Hepatic stellate cell (primary cell): ENCODE data around the gene OR5AU1.

ENCODE experiments used
- DNase-seq: peaks from one replicate; pipeline ENCODE4 v3.0.0; 2011; ENCODE audit warnings: low spot score

OR5AU1 gene

DNA sequence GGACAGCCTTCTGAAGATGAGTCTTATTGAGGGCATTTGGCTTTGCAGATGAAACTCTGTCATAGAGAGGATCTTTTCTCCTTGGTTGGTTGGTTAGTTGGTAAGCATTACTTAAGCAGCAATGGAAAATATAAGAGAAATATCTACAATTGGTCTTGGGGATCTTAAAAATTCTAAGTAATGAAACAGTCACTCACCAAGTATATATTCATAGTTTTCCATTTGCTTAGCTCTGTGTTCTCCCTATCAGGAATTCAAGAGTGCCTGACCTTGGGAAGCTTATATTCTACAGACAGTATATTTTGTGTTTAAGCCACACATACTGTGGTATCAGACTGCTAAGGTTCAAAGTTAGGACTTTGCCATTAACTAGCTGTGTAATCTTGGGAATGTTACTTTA lies at the start of gene OR5AU1:
Gene OR5AU1, minus strand, starts transcription at position 101 of the 400 bp plus-strand sequence. CDS start 191 bp downstream, outside the sequence.
- no peak for DNase-seq

DNA sequence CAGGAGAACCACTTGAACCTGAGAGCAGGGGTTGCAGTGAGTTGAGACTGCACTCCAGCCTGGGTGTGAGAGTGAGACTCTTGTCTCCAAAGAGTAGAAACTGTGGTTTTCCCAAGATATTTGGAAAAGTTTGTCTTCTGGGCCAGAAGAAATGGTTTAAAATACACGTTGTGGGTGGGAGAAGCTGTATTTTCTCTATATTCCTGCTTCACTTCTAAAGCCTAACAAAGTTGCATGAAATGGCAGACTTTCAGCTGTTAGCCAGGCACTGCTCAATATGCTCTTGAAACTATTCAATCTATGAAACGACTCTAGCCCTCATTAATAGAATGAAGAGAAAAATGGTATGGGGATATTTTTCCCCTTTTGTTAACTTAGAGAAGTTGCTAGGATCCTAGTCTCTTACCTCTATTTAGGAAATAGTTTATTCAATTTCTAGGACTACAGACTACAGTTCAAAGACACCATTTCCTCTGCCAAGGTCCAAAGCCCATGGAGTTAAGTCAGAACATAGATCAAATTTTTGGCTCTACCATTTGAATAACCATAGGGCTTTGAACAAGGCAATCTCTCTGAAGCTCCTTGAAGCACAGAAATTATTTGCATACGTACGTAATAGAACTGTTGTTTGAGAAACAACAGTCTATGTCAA lies 49.3 kb upstream of the OR5AU1 start:
- DNase-seq = no peak

DNA sequence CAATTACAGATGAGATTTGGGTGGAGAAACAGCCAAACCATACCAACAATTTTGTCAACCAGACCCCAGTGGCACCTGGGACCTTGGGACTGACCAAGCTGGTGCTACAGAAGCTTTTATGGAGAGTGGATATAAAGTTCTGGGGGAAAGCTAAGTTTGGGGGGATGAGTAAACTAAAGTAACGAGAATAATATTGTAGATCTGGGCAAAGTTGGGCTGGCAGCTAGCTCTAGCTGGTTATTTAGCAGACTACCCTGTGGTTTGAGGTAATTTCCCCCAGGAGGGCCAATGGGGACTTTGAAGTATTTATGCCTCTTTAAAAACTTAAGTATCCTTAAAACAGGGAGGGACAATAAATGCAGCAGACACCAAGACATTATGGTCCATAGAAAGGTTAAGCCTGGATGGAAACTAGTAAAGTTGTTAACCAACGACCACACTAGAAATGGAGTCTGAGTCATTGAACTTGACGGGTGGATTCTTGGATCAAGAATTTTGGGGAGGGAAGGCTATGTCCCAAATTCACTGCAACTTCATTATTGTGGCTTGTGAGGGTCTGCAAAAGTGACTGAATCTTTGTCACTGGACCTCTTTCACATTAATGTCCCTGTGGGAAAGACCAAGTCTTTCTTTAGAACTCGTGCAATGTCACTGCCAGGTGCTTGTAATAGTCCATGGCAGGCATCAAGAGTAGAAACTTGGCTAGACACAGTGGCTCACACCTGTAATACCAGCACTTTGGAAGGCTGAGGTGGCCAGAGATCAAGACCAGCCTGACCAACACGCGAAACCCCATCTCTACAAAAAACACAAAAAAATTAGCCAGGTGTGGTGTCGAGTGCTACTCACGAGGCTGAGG lies 48.5 kb upstream of the OR5AU1 start:
- DNase-seq = no peak

DNA sequence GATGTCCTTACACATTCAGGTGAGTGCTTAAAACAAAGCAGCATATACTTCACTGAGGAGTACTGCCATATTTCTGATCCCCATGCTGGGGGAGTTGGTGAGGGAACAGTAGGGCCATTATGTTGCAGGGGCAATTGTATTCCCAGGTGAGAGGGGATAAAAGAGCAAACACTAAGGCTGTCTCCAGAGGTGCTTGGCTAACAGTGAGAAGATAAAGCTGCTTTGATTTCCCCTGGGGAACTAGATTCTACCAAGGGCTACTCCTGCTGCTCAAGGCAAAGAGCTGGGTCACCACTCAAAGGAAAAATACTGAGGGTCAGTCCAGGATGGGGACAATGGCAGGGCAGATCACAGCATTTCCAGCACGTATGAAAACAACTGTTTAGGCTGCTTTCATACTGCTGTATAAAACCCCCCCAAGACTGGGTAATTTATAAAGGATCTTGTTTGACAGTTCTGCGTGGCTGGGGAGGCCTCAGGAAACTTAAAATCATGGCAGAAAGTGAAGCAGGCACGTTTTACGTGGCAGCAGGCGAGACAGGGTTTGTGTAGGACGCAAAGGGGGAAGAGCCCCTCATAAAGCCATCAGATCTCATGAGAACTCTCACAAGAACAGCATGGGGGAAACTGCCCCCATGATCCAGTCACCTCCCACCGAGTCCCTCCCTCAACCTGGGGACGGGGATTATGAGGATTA lies 47.8 kb upstream of the OR5AU1 start:
- DNase-seq = no peak

DNA sequence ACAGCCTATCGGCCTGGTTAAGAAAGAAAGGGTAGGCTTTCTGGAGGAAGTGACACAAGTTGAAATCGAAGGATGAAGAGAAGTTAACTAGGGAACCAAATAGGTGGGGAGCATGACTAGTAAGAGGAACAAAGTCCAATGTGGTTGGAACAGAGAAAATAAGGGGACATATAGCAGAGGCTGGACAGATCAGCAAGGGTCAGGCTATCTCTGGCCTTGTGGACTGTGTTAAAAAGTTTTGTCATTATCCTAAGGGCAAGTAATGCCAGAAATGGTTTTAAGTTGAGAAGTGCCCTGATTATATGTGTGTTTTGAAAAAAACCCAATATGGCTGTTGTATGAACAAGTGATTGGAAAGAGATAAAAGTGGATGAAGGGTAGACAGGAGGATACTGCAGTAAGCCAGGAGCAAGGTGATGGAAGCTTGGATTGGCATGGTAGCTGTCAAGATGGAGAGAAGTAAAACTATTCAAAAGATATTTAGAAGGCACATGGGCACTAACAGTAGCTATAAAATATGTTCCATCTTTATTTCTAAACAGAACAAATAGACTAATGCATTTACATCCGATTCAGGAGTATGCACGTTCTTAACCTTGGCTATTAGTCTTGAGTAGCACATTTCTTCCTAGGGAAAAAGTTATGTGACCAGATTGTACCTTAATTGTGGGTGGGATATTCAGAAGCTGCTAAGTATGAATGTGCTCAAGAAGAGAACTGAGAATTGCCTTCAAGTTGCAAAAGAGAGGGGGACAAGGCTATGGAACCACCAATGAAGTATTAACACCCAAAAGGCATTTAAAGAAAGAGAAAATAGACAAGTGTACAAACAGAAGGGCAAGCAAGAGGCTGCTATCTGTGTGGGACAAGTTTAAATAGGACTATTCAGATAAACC lies 46.8 kb upstream of the OR5AU1 start:
- no peak for DNase-seq

DNA sequence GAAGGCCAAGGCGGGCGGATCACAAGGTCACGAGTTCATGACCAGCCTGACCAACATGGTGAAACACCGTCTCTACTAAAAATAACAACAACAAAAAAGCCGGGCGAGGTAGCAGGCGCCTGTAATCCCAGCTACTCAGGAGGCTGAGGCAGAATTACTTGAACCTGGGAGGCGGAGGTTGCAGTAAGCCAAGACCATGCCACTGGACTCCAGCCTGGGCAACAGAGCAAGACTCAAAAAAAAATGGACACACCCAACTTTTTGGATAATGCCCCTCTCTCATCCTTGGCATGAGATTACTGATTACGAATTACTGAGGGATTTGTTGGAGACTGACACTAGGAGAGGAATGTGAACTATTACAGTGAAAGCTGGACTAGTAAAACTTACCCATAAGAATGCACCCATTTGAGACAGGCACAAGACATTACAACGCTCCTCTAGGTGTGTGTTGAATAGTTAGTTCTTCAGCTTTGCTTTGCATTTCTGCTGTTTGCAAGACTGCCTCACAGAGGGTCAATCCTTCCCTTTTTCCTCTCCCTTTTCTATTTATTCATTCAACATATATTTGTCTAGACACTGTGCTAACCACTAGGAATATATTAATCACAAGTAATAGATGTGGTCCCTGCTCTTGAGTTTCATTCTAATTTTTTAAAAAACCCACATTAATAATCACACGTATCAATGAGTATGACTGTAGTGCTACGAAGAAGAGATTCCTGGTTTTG lies 46.0 kb upstream of the OR5AU1 start:
- no peak for DNase-seq

DNA sequence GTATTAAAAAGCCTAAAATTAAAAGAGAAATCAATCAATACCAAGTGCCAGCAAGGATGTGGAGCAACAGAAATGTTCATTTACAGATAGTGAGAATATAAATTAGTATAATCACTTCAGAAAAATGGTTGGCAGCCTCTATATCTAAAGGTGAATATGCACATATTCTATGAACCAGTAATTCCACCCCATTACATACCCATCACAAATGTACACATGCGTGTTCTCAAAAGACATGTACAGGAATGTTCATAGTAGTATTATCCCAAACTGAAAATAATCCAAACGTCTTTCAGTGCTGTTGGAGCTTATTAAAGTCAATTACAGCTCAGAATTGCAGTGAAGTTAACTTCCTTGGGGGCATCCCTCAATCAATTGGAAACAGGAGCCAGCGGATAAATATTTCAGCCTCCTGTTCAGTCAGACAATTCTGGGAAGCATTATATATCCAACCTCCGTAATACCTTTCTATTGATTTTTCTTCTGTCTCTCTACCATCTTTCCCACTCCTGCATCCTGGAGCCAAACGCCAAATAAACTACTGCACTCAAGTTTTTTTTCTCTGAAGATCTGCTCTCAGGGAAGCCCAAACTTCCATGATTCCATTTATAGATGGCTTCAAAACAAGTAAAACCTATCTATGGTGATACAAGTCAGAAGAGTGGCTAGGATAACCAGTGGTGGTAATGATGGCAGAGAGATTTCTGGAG lies 45.0 kb upstream of the OR5AU1 start:
- no peak for DNase-seq

DNA sequence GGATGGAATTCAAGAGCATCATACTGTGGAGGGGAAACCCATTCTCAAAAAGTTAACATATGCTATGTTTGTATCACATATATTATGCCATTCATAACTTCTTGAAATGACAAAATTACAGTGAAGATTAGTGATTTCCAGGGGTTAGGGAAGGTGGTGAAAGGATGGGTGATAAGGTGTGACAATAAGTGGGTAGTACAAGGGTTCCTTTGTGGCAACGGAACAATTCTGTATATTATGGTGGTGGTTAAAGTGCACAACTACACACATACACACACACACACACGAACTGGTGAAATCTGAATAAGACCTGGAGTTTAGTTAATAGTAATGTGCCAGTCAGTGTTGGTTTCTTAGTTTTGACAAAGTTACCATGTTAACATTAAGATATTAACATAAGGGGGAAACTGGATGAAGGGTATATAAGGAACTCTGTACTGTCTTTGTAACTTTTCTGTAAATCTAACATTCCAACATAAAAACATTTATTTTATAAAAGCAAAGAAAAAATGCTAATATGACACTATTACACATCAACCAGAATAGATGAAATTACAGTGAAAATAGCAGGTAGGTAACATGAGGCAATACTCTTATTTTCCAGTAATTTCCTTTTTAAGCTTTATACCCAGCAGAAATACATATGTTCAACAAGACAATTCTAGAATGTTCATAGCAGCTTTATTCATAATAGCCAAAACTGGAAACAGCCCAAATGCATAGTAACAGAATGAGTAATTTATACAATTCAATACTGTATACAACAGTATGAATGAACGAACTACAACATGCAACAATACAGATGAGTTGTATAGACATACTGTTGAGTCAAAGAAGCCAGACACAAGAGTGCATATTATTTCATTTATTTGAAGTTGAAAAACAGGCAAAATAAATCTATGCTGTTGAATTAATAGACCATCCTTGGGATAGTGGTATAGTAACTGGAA lies 44.0 kb upstream of the OR5AU1 start:
- no peak for DNase-seq

DNA sequence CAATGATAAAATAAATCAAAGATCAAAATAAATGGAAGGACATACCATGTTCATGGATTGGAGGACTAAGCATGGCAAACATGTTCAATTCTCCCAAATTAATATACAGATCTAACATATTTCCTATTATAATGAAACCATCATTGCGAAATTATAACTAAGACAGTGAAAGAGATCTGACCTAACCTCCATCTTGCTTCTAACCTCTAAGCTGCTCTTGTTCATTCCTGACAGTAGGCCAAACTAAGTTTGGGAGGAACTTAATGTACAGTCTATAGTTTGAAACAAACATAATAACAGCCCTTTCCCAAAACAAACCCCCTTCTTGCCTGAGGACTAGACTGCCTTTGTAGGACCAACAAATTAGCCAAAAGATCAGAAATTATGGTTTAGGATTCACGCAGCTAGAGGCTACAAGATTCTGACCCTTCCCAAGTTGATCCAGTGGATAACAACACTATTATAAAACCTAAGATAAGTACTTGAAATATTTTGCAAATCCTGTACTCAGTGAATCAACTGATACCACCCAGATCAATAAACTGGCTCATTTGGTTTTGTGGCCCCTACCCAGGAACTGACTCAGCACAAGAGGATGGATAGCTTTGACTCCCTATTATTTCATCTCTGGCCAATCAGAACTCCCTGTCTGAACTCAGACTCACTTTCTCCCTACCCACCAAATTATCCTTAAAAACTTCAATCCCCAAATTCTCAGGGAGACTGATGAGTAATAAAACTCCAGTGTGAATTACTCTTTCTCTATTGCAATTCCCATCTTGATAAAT lies 41.7 kb upstream of the OR5AU1 start:
- no peak for DNase-seq

DNA sequence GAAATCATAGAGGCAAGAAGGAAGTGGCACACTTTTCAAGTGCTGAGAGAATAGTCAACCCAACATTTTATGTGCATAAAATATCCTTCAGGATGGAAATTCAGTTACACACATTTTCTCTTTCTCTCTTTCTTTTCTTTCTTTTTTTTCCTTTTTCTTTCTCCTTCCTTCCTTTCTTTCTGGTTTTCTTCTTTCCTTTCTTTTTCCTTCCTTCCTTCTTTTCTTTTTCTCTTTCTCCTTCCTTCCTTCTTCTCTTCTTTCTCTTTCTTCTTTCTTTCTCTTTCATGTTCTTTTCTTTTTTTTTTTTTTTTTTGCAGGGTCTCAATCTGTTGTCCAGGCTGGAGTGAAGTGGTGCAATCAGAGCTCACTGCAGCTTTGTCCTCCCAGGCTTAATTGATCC lies 38.7 kb upstream of the OR5AU1 start:
- DNase-seq = no peak

DNA sequence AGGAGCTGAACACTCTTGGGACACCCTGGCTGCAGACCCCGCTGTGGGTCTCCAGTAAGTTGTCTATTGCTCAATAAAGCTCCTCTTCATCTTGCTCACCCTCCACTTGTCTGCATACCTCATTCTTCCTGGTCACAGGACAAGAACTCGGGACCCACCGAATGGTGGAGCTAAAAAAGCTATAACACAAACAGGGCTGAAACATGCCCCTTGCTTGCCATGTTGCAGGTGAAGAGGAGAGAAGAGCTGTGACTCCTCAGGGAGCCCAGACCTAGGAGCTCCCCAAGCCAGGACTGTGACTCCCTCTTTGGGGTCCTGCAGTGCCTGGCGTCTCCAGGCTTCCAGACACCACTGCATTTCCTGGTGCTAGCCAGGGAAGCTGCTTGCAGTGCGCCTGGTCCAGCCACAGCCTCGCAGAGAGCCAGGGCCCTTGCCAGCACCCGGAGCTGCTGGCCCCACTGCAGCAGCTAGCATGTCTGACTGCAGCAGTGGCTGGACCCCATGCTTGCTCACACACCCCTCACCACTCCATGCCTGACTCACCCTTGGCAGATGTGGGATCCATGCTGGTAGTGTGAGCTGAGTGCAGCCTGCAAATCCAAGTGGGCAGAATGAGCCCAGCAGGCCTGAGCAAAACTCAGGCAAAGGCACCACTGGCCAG lies 37.1 kb upstream of the OR5AU1 start:
- no peak for DNase-seq

DNA sequence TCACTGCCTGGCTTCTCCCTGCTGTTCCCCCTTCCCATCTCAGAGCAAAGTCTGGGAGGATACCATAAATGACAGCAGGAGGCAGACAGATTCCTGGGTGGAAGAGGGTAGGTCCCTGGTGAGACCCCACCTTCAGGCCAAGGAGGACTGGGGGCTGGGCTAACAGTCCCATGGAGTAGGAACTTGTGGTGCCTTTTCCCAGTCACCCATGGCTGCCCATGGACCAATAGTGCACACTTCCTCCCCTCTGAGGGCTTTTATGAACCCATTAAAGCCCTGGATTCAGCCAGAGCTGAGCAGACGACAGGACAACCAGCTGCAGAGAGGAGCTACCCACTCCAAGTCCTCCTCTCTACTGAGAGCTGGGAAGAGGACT lies 36.6 kb upstream of the OR5AU1 start:
- no peak for DNase-seq

DNA sequence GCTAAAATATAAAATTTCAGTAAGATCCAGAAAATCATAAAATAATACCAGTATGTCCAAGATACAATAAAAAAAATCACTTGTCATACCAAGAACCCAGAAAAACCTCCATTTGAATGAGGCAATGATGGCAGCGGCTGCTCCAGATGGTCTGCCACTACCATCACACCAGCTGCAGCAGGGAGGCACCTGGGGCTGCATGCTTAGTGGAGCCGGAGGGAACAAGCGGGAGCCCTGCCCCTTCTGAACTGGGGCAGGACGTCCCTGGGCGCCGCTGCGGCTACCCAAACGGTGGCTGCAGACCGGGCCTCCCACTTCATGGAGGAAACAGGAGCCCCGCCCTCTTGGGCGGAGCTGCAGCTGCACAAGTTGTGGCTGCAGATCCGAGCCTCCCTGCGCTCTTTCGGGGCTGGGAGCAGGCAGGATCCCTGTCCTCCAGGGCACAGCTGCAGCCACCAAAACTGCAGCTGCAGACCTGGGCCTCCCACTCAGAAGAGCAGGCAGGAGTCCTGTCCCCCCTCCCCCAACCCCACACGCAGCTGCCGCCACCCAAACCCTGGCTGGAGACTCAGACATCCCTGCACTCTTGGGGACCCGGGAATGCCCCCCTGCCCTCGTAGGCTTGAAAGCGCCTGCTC lies 36.1 kb upstream of the OR5AU1 start:
- peak; percentile 54 for DNase-seq

DNA sequence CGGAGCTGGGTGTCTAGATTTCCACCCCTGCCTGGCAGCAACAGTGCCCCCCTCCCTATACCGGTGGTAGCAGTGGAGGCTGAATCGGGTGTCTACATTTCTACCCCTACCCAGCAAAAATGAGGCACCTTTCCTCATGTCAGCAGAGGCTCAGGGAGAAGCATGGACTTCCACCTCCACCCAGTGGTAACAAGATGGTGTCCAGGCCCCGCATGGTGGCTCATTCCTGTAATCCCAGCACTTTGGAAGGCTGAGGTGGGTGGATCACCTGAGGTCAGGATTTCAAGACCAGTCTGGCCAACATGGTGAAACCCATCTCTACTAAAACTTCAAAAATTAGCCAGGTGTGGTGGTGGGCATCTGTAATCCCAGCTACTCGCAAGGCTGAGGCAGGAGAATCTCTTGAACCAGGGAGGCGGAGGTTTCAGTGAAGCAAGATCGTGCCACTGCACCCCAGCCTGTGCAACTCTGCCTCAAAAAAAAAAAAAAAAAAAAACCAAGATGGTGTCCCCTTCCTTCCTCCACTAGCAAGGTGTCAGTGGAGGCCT lies 35.5 kb upstream of the OR5AU1 start:
- DNase-seq = no peak

DNA sequence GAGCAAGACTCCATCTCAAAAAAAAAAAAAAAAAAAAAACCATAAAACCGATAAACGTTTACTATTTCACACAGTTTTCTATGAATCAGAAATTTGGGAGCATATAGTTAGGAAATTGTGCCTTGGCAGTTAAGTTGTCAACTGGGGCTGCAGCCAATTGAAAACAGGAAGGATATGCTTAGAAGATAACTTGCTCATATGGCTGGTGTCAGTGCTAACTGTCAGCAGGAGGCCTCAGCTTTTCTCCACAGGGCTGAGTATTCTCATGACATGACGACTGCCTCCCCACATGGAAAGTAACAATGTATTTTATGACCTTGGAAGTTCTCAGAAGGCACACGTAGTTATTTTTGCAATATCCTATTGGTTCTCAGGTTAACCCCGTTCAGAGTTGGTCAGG lies 29.6 kb upstream of the OR5AU1 start:
- DNase-seq = no peak

DNA sequence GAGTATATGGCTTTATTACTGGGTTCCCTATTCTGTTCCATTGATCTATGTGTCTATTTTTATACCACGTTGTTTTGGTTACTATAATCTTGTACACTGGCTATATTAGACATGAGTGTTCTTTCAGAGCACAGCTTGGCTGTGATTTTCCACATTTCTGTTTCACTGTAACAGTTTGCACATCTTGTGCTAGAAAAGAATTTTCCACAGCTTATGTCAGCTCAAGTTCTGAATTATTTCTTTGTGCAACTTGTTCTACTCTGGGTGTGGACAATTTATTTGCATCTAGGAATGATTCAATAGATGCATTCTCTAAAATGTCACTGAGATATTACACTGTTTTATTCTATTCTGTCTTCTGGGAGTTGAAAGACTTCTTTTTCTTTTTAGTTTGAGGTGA lies 28.4 kb upstream of the OR5AU1 start:
- DNase-seq = no peak

DNA sequence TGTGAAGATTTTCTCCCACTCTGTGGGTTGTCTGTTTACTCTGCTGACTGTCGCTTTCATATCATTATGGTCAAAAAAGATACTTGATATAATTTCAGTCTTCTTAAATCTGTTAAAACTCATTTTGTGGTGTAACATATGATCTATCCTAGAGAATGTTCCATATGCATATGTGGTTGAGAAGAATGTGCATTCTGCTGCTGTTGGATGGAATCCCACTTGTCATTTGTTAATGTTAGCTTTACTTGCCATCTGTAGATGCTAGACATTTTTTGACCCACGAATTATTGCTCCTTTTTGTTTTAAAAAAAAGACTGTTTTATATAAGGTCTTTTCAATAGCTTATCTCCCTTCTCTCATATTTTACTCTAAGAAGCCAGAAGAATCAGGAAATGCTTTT lies 26.3 kb upstream of the OR5AU1 start:
- no peak for DNase-seq
